ENCODE results near the gene IRS1. TPM values are rescaled to one million over a fixed set of nuclear protein-coding genes. Genes with fewer than 3 reads are reported as not detected.

IRS1 gene
- total RNA-seq, 1 experiment from 2014 or later = 38.8 TPM

DNA sequence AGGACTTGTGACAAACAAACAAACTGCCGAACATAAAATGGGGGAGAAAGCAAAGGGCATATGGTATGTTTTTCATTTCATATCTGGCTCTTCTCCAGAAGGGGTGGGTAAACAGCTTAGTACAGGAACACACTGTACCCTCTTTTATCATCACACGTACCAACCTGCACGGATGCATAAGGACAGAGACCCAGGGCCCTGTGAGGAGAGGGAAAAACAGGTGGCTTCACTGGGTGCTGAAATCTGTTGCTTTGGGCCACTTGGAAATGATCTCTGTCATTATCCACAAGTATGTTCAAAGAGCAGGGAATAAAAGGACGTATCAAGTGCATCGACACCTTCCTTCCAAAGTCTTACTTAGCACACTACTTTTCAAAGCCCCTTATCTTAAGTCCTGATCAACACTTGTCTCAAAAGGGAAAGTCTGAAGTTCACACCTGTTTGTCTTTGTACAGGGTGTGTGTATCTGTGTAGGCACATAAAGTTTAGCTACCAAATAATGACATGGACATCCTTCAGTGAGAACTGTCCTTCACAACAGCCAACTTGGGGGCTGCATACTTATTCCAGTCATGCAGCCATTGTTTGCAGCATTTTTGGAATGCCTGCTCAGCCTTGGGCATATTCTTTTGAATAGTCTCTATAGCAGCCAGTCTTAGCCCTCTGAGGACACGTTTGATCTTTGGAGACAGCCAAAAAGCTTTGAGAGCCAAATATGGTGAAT, 60.6 kb downstream of the IRS1 start:
- no TSS peak for BruUV-seq (replicated peaks)
- POLR2A ChIA-PET (ENCODE audit: unreplicated experiment) = no interaction called here
- intact Hi-C loops (cut with micrococcal nuclease) = no loop called here

DNA sequence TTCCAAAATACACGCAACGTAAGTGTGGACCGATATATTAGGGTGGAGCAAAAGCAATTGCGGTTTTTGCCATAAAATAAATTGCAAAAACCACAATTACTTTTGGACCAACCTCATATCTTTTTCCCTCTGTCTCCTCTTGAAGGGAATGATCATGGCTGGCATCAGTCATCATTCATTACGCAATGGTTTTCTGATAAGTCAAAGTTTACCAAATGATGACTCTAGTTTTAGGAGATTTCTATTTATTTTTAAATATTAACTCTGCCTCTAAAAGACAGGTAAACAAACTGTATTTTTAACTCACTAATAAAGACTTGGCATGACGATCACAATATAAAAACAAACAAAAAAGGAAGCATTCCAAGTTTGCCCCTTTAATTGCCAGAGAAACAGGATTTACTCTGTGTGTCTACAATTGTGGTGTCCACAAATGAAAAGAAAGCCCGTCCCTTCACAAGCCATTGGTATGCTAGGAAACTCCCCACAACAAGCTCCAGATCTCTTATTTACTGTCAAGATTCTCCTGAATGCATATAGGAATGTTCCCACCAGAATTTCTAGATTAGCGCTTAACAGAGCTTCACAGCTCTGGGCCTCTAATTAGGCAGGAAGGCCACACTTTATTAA, 61.3 kb downstream of the IRS1 start:
- H3K9ac ChIP-seq (ENCODE audit: low read length) = no peak overlapping the region
- intact Hi-C loops (cut with micrococcal nuclease) = no loop called here
- H3K4me1 ChIP-seq (ENCODE audit: insufficient read depth, low read length) = no peaks in the 10 kb centered on the region
- no peak overlapping the region for H3K4me3 ChIP-seq (ENCODE audit: low read length)
- H3K36me3 ChIP-seq (ENCODE audit: low read depth, low read length) = peaks cover 40% of the 10 kb centered on the region
- H3K9me2 ChIP-seq (replicated peaks; ENCODE audit: low read length) = no peaks in the 10 kb centered on the region
- CTCF ChIA-PET = no interaction called here
- peaks cover 71% of the 10 kb centered on the region for H3K79me2 ChIP-seq (ENCODE audit: low read length)
- no peak overlapping the region for H2AFZ ChIP-seq (ENCODE audit: low read length)
- BruUV-seq (replicated peaks) = no TSS peak
- no peak overlapping the region for H3K27ac ChIP-seq (ENCODE audit: low read length)
- POLR2A ChIA-PET (ENCODE audit: unreplicated experiment) = no interaction called here
- no peaks in the 10 kb centered on the region for H3K9me3 ChIP-seq (ENCODE audit: low read length)
- DNase-seq = peak; percentile 18
- no peak overlapping the region for H3K4me2 ChIP-seq (ENCODE audit: low read length)
- no peak for TF ChIP-seq EZH2phosphoT487 (IDR thresholded peaks at IDR 0.05; ENCODE audit: borderline replicate concordance, low read length)
- TF ChIP-seq, protein P1, sequence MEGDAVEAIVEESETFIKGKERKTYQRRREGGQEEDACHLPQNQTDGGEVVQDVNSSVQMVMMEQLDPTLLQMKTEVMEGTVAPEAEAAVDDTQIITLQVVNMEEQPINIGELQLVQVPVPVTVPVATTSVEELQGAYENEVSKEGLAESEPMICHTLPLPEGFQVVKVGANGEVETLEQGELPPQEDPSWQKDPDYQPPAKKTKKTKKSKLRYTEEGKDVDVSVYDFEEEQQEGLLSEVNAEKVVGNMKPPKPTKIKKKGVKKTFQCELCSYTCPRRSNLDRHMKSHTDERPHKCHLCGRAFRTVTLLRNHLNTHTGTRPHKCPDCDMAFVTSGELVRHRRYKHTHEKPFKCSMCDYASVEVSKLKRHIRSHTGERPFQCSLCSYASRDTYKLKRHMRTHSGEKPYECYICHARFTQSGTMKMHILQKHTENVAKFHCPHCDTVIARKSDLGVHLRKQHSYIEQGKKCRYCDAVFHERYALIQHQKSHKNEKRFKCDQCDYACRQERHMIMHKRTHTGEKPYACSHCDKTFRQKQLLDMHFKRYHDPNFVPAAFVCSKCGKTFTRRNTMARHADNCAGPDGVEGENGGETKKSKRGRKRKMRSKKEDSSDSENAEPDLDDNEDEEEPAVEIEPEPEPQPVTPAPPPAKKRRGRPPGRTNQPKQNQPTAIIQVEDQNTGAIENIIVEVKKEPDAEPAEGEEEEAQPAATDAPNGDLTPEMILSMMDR (conservative IDR thresholded peaks at IDR 0.05; ENCODE audit: low read depth, low read length) = no peak
- TF ChIP-seq EZH2 (IDR thresholded peaks at IDR 0.05; ENCODE audit: low read length, unreplicated experiment) = no peak
- H3K27me3 ChIP-seq (ENCODE audit: low read length) = no peaks in the 10 kb centered on the region
- H4K20me1 ChIP-seq (ENCODE audit: low read length) = no peaks in the 10 kb centered on the region
- H3F3A ChIP-seq (ENCODE audit: low read length, unreplicated experiment) = no peaks in the 10 kb centered on the region
- ATAC-seq = no peak

More for the DNA sequence above, 60.6 kb downstream of the IRS1 start:
- Histone ChIP-seq H3F3A (ENCODE audit: low read length, unreplicated experiment) (no peaks in the 10 kb centered on the region), H3K27ac (ENCODE audit: low read length) (no peak overlapping the region), H3K4me3 (ENCODE audit: low read length) (no peak overlapping the region), H3K36me3 (ENCODE audit: low read depth, low read length) (peaks cover 35% of the 10 kb centered on the region), H3K9me3 (ENCODE audit: low read length) (no peaks in the 10 kb centered on the region), H2AFZ (ENCODE audit: low read length) (no peak overlapping the region), H3K79me2 (ENCODE audit: low read length) (peaks cover 77% of the 10 kb centered on the region), H3K4me2 (ENCODE audit: low read length) (no peak overlapping the region), H3K27me3 (ENCODE audit: low read length) (no peaks in the 10 kb centered on the region), H3K4me1 (ENCODE audit: insufficient read depth, low read length) (no peaks in the 10 kb centered on the region), H3K9me2 (replicated peaks; ENCODE audit: low read length) (no peaks in the 10 kb centered on the region), H4K20me1 (ENCODE audit: low read length) (no peaks in the 10 kb centered on the region), H3K9ac (ENCODE audit: low read length) (no peak overlapping the region)
- CTCF ChIA-PET = no interaction called here
- TF ChIP-seq EZH2 (IDR thresholded peaks at IDR 0.05; ENCODE audit: low read length, unreplicated experiment) = no peak
- no peak for TF ChIP-seq EZH2phosphoT487 (IDR thresholded peaks at IDR 0.05; ENCODE audit: borderline replicate concordance, low read length)
- no peak for DNase-seq
- ATAC-seq = no peak

- DNase-seq = no peak
- no peaks in the 10 kb centered on the region for H3K9me2 ChIP-seq (replicated peaks; ENCODE audit: low read length)
- no peaks in the 10 kb centered on the region for H3K27me3 ChIP-seq (ENCODE audit: low read length)
- no peaks in the 10 kb centered on the region for H3F3A ChIP-seq (ENCODE audit: low read length, unreplicated experiment)
- intact Hi-C loops (cut with micrococcal nuclease) = no loop called here
- no peak for ATAC-seq
- BruUV-seq (replicated peaks) = no TSS peak
- no peaks in the 10 kb centered on the region for H4K20me1 ChIP-seq (ENCODE audit: low read length)
- CTCF ChIA-PET = no interaction called here
- no peak overlapping the region for H3K9ac ChIP-seq (ENCODE audit: low read length)
- no peak for TF ChIP-seq EZH2phosphoT487 (IDR thresholded peaks at IDR 0.05; ENCODE audit: borderline replicate concordance, low read length)
- TF ChIP-seq, protein P1 (conservative IDR thresholded peaks at IDR 0.05; ENCODE audit: low read depth, low read length) = no peak
- TF ChIP-seq EZH2 (IDR thresholded peaks at IDR 0.05; ENCODE audit: low read length, unreplicated experiment) = no peak
- no peak overlapping the region for H3K27ac ChIP-seq (ENCODE audit: low read length)
- no peak overlapping the region for H3K4me3 ChIP-seq (ENCODE audit: low read length)
- H3K36me3 ChIP-seq (ENCODE audit: low read depth, low read length) = peaks cover 46% of the 10 kb centered on the region
- POLR2A ChIA-PET (ENCODE audit: unreplicated experiment) = no interaction called here
- H3K9me3 ChIP-seq (ENCODE audit: low read length) = no peaks in the 10 kb centered on the region
- no peak overlapping the region for H2AFZ ChIP-seq (ENCODE audit: low read length)
- no peak overlapping the region for H3K4me2 ChIP-seq (ENCODE audit: low read length)
- no peaks in the 10 kb centered on the region for H3K4me1 ChIP-seq (ENCODE audit: insufficient read depth, low read length)
- peaks cover 52% of the 10 kb centered on the region for H3K79me2 ChIP-seq (ENCODE audit: low read length)
Measured at GRCh38 chr2:226736382-226736781, 63.2 kb downstream of the IRS1 start.

Measured in PC-3 (cell line).